HEK293 (cell line): ENCODE results near the gene EFCAB5.

Experiments used
- CTCF ChIA-PET: fragments of 350-600 bp; formaldehyde crosslinking; extraction: SDS; loops from one replicate; lab custom pipeline; 2021; ENCODE audit warnings: antibody characterized with exemption; lab: Yijun Ruan, JAX
- POLR2A ChIA-PET: fragments of 300-600 bp; formaldehyde crosslinking; extraction: SDS; loops from one replicate; lab custom pipeline; 2020; ENCODE audit warnings: antibody characterized with exemption, inconsistent platforms; lab: Yijun Ruan, JAX
- H3K27ac ChIP-seq: fragments of 200-500 bp; sonication (Bioruptor generic); 2 replicates; pipeline ENCODE4 v1.5.1; 2014; ENCODE audit warnings: low read depth, low read length, control low read depth, inconsistent platforms; ENCODE audit errors: extremely low read depth
- H3K36me3 ChIP-seq, 2 experiments: fragments of 200-500 bp in 1 of 2; sonication (Bioruptor generic) in 1 of 2; 1 replicate in 1 of 2; 2 replicates in 1 of 2; pipeline ENCODE4 v1.5.1; 2014 to 2017; ENCODE audit warnings: inconsistent platforms in 2 of 2, low read length in 2 of 2; ENCODE audit not compliant: control insufficient read depth in 2 of 2, insufficient read depth in 1 of 2
- H3K4me1 ChIP-seq: fragments of 200-500 bp; sonication (Bioruptor generic); 2 replicates; pipeline ENCODE4 v1.5.1; 2014; ENCODE audit warnings: mild to moderate bottlenecking, low read length, inconsistent platforms; ENCODE audit not compliant: control insufficient read depth, insufficient read depth
- H3K4me3 ChIP-seq: 2 replicates; pipeline ENCODE4 v1.5.1; 2011; ENCODE audit warnings: low read depth, mild to moderate bottlenecking, control low read depth, low read length, moderate library complexity
- H3K9me3 ChIP-seq: fragments of 200-500 bp; sonication (Bioruptor generic); 2 replicates; pipeline ENCODE4 v1.5.1; 2014; ENCODE audit warnings: low read depth, low read length, inconsistent platforms; ENCODE audit not compliant: control insufficient read depth, insufficient read depth
- BCL11A ChIP-seq: fragments of 450-650 bp; formaldehyde crosslinking; IDR thresholded peaks from 2 replicates; pipeline ENCODE4 v1.5.1; 2016; ENCODE audit warnings: low read depth, missing biosample characterization, missing genetic modification characterization
- FEZF1 ChIP-seq: fragments of 450-650 bp; formaldehyde crosslinking; IDR thresholded peaks from 2 replicates; pipeline ENCODE4 v1.5.1; 2016; ENCODE audit warnings: missing biosample characterization, missing genetic modification characterization
- SALL2 ChIP-seq: fragments of 450-650 bp; formaldehyde crosslinking; IDR thresholded peaks from 2 replicates; pipeline ENCODE4 v1.5.0; 2017; ENCODE audit warnings: missing biosample characterization, mild to moderate bottlenecking, missing genetic modification characterization, borderline replicate concordance
- ZBTB17 ChIP-seq: fragments of 450-650 bp; formaldehyde crosslinking; IDR thresholded peaks from 2 replicates; pipeline ENCODE4 v1.5.1; 2016; ENCODE audit warnings: missing biosample characterization, missing genetic modification characterization
- ZBTB21 ChIP-seq: fragments of 450-650 bp; formaldehyde crosslinking; IDR thresholded peaks from 2 replicates; pipeline ENCODE4 v1.5.1; 2017; ENCODE audit warnings: missing biosample characterization, missing genetic modification characterization
- ZNF112 ChIP-seq: fragments of 450-650 bp; formaldehyde crosslinking; IDR thresholded peaks from 2 replicates; pipeline ENCODE4 v1.5.0; 2017; ENCODE audit warnings: missing biosample characterization, missing genetic modification characterization
- ZNF202 ChIP-seq: fragments of 450-650 bp; formaldehyde crosslinking; IDR thresholded peaks from 2 replicates; pipeline ENCODE4 v1.5.1; 2016; ENCODE audit warnings: missing biosample characterization, missing genetic modification characterization, borderline replicate concordance
- ZNF266 ChIP-seq: fragments of 450-650 bp; formaldehyde crosslinking; IDR thresholded peaks from 2 replicates; pipeline ENCODE4 v1.5.1; 2016; ENCODE audit warnings: missing biosample characterization, missing genetic modification characterization, low read depth
- ZNF274 ChIP-seq, 2 experiments: fragments of 200-500 bp in 1 of 2; fragments of 450-650 bp in 1 of 2; sonication (Bioruptor generic) in 1 of 2; formaldehyde crosslinking in 1 of 2; IDR thresholded peaks; 2 replicates each; pipeline versions ENCODE4 v1.5.1 to v1.6.1; 2014 to 2016; ENCODE audit warnings: borderline replicate concordance in 1 of 2, inconsistent platforms in 1 of 2, low read length in 1 of 2, missing biosample characterization in 1 of 2, missing genetic modification characterization in 1 of 2
- ZNF501 ChIP-seq: fragments of 450-650 bp; formaldehyde crosslinking; IDR thresholded peaks from 2 replicates; pipeline ENCODE4 v1.5.1; 2016; ENCODE audit warnings: missing biosample characterization, missing genetic modification characterization
- ZNF514 ChIP-seq: fragments of 450-650 bp; formaldehyde crosslinking; IDR thresholded peaks from 2 replicates; pipeline ENCODE4 v1.5.1; 2016; ENCODE audit warnings: missing biosample characterization, missing genetic modification characterization
- ZNF548 ChIP-seq: fragments of 450-650 bp; formaldehyde crosslinking; IDR thresholded peaks from 2 replicates; pipeline ENCODE4 v1.5.1; 2016; ENCODE audit warnings: missing biosample characterization, missing genetic modification characterization
- ZNF549 ChIP-seq: fragments of 450-650 bp; IDR thresholded peaks from 2 replicates; pipeline ENCODE4 v1.5.1; 2018; ENCODE audit warnings: missing biosample characterization, missing genetic modification characterization, mild to moderate bottlenecking, inconsistent platforms, moderate library complexity
- ZNF629 ChIP-seq: fragments of 450-650 bp; formaldehyde crosslinking; IDR thresholded peaks from 2 replicates; pipeline ENCODE4 v1.5.1; 2017; ENCODE audit warnings: missing biosample characterization, missing genetic modification characterization
- ZNF777 ChIP-seq: fragments of 450-650 bp; formaldehyde crosslinking; IDR thresholded peaks from 2 replicates; pipeline ENCODE4 v1.5.1; 2017; ENCODE audit warnings: missing biosample characterization, missing genetic modification characterization, borderline replicate concordance
- ZNF785 ChIP-seq: fragments of 450-650 bp; formaldehyde crosslinking; IDR thresholded peaks from 2 replicates; pipeline ENCODE4 v1.5.1; 2016; ENCODE audit warnings: missing biosample characterization, missing genetic modification characterization
- TF ChIP-seq, protein P1 (sequence below): fragments of 450-650 bp; formaldehyde crosslinking; IDR thresholded peaks from 2 replicates; pipeline ENCODE4 v1.5.1; 2017; ENCODE audit warnings: missing biosample characterization, missing genetic modification characterization
- TF ChIP-seq, protein P2 (sequence below): fragments of 450-650 bp; formaldehyde crosslinking; IDR thresholded peaks from 2 replicates; pipeline ENCODE4 v1.5.1; 2016; ENCODE audit warnings: missing biosample characterization, missing genetic modification characterization
- TF ChIP-seq, protein P3 (sequence below): fragments of 450-650 bp; formaldehyde crosslinking; IDR thresholded peaks from 2 replicates; pipeline ENCODE4 v1.5.1; 2016; ENCODE audit warnings: missing biosample characterization, missing genetic modification characterization, low read depth
- TF ChIP-seq, protein P4 (sequence below): fragments of 450-650 bp; formaldehyde crosslinking; IDR thresholded peaks from 2 replicates; pipeline ENCODE4 v1.5.1; 2016; ENCODE audit warnings: missing biosample characterization, missing genetic modification characterization
- TF ChIP-seq, protein P5 (sequence below): fragments of 450-650 bp; formaldehyde crosslinking; IDR thresholded peaks from 2 replicates; pipeline ENCODE4 v1.5.1; 2016; ENCODE audit warnings: missing biosample characterization, missing genetic modification characterization

Gene EFCAB5

DNA sequence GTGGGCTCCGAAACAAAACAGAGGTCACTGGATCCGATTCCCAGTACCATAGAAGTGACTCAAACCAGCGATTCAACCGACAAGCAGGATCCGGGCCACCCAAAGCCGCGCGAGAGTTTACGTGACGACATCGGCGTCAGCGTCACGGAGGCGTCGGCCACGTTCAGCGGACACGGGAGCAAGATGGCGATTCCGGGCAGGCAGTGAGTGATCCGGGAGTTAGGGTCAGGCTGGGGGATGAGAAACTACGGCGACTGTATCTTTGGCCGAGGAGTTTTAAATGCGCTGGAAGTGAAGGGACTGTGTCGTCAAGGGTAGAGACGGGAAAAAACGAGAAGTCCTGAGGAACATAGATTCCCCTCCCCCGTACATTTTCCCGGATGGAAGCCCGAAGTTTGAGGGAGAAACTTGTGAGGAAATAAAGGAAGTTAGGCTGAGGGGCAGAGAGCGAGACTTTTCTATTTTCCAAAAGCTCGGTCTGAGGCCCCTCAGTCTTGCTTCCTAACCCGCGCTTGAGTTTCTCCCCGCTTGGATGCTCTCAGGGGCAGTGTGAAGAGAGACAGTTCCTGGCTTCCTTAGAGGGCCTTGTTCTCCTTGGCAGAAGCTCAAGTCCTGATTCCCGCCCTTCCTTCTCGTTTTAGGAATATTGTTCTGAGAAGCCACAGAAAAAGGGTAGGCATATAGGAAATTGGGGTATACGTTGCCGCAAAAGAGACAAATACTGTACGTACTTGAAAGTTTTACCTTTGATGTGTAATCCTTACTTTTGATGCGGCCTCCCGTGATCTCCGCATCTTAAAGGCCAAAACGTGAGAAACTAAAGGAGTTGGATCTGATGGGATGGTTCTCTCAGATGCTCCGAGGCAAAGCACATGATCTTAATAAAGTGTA is 175.5 kb downstream of the EFCAB5 start, which contains the start of gene NSRP1 (continued):
- TF ChIP-seq, protein P1, sequence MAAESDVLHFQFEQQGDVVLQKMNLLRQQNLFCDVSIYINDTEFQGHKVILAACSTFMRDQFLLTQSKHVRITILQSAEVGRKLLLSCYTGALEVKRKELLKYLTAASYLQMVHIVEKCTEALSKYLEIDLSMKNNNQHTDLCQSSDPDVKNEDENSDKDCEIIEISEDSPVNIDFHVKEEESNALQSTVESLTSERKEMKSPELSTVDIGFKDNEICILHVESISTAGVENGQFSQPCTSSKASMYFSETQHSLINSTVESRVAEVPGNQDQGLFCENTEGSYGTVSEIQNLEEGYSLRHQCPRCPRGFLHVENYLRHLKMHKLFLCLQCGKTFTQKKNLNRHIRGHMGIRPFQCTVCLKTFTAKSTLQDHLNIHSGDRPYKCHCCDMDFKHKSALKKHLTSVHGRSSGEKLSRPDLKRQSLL = no peak
- TF ChIP-seq, protein P2, sequence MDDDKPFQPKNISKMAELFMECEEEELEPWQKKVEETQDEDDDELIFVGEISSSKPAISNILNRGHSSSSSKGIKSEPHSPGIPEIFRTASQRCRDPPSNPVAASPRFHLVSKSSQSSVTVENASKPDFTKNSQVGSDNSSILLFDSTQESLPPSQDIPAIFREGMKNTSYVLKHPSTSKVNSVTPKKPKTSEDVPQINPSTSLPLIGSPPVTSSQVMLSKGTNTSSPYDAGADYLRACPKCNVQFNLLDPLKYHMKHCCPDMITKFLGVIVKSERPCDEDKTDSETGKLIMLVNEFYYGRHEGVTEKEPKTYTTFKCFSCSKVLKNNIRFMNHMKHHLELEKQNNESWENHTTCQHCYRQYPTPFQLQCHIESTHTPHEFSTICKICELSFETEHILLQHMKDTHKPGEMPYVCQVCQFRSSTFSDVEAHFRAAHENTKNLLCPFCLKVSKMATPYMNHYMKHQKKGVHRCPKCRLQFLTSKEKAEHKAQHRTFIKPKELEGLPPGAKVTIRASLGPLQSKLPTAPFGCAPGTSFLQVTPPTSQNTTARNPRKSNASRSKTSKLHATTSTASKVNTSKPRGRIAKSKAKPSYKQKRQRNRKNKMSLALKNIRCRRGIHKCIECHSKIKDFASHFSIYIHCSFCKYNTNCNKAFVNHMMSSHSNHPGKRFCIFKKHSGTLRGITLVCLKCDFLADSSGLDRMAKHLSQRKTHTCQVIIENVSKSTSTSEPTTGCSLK = no peak
- TF ChIP-seq ZNF514 (tag by site-specific recombination) = no peak
- no peak for TF ChIP-seq ZNF274 (IDR thresholded peaks at IDR 0.05; ENCODE audit: low read length)
- TF ChIP-seq ZNF274 (tag by site-specific recombination; IDR thresholded peaks at IDR 0.05; ENCODE audit: borderline replicate concordance) = no peak
- TF ChIP-seq, protein P3, sequence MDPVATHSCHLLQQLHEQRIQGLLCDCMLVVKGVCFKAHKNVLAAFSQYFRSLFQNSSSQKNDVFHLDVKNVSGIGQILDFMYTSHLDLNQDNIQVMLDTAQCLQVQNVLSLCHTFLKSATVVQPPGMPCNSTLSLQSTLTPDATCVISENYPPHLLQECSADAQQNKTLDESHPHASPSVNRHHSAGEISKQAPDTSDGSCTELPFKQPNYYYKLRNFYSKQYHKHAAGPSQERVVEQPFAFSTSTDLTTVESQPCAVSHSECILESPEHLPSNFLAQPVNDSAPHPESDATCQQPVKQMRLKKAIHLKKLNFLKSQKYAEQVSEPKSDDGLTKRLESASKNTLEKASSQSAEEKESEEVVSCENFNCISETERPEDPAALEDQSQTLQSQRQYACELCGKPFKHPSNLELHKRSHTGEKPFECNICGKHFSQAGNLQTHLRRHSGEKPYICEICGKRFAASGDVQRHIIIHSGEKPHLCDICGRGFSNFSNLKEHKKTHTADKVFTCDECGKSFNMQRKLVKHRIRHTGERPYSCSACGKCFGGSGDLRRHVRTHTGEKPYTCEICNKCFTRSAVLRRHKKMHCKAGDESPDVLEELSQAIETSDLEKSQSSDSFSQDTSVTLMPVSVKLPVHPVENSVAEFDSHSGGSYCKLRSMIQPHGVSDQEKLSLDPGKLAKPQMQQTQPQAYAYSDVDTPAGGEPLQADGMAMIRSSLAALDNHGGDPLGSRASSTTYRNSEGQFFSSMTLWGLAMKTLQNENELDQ (tag by site-specific recombination) = no peak
- no peak for TF ChIP-seq SALL2 (tag by site-specific recombination)
- TF ChIP-seq ZNF266 (tag by site-specific recombination) = no peak
- peak; percentile 85 for TF ChIP-seq ZBTB17 (tag by site-specific recombination)
- no peak for TF ChIP-seq ZNF202
- no peak for TF ChIP-seq ZNF777
- TF ChIP-seq ZNF548 = no peak
- TF ChIP-seq ZNF112 (tag by site-specific recombination) = no peak
- TF ChIP-seq, all 188 proteins: peak for 55

DNA sequence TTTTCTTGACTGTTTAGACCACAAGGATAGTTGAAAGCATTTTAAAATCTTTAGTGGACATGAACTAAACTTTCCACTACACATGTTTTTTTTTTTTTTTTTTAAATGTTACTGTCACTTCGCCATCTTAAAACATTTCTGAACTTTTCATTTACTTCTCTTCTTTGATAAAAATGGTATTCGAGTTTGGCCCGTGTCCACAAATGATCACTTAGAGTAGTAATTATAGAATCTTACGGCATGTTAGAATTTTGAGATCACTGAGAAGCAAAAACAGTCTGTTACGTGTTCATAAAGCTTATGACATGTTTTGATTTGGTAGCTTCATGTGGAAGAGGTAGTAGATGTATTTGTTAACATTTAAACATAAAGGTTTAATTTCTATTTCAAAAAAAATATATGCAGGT is 176.2 kb downstream of the EFCAB5 start:
- POLR2A ChIA-PET = interaction anchor here (0.7 to 1.3 kb wide), 5 partner anchors 8 to 116 kb away, joined by 3 to 6 read pairs (median 4); no protein-coding TSS in a partner anchor
- no peaks in the 10 kb centered on the region for H3K9me3 ChIP-seq
- H3K4me3 ChIP-seq = peak overlapping the region; percentile 47
- no peak for TF ChIP-seq ZNF785 (tag by site-specific recombination)
- no peak for TF ChIP-seq ZNF501 (tag by site-specific recombination)
- TF ChIP-seq, protein P4, sequence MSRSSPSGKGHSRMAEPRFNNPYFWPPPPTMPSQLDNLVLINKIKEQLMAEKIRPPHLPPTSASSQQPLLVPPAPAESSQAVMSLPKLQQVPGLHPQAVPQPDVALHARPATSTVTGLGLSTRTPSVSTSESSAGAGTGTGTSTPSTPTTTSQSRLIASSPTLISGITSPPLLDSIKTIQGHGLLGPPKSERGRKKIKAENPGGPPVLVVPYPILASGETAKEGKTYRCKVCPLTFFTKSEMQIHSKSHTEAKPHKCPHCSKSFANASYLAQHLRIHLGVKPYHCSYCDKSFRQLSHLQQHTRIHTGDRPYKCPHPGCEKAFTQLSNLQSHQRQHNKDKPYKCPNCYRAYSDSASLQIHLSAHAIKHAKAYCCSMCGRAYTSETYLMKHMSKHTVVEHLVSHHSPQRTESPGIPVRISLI (tag by site-specific recombination) = peak; percentile 75
- TF ChIP-seq ZBTB21 (tag by site-specific recombination) = peak; percentile 64
- TF ChIP-seq ZNF549 = no peak
- TF ChIP-seq ZNF629 (tag by site-specific recombination) = peak; percentile 66
- no peak for TF ChIP-seq BCL11A (tag by site-specific recombination)
- TF ChIP-seq FEZF1 = no peak
- TF ChIP-seq, protein P5, sequence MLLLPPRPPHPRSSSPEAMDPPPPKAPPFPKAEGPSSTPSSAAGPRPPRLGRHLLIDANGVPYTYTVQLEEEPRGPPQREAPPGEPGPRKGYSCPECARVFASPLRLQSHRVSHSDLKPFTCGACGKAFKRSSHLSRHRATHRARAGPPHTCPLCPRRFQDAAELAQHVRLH = no peak
- TF ChIP-seq, all 188 proteins: peak for 3
- CTCF ChIA-PET = interaction anchor here (0.7 to 8.1 kb wide), 8 partner anchors 7 to 360 kb away, joined by 4 to 108 read pairs (median 5); partner anchors contain the start of gene GOSR1
- H3K36me3 ChIP-seq = peaks cover 35 to 38% of the 10 kb centered on the region in 2 experiments
- H3K27ac ChIP-seq = peak overlapping the region; percentile 95
- H3K4me1 ChIP-seq = peaks cover 10% of the 10 kb centered on the region
